SU-DHL-6 (cell line): ENCODE data around the gene ADM2.

Experiments
- H2AFZ ChIP-seq: fragments of 200-600 bp; sonication (generic); 2 replicates; pipeline ENCODE4 v1.6.1; 2014; ENCODE audit warnings: low read depth, mild to moderate bottlenecking, moderate library complexity, mixed read lengths, antibody characterized with exemption, low read length; ENCODE audit not compliant: severe bottlenecking
- H3F3A ChIP-seq: fragments of 200-600 bp; shearing (Covaris generic); 2 replicates; pipeline ENCODE4 v1.6.0; 2016; ENCODE audit warnings: antibody characterized with exemption, mild to moderate bottlenecking; ENCODE audit not compliant: insufficient read depth
- H3K27ac ChIP-seq: fragments of 200-600 bp; sonication (generic); 2 replicates; pipeline ENCODE4 v1.5.1; 2016; ENCODE audit warnings: low read depth, mild to moderate bottlenecking, low read length, moderate library complexity, mixed read lengths
- H3K27me3 ChIP-seq: fragments of 200-600 bp; sonication (generic), shearing (Covaris generic); 2 replicates; pipeline ENCODE4 v1.6.0; 2014; ENCODE audit warnings: mild to moderate bottlenecking, low read length
- H3K36me3 ChIP-seq: fragments of 200-600 bp; sonication (generic); 2 replicates; pipeline ENCODE4 v1.6.1; 2014; ENCODE audit warnings: mild to moderate bottlenecking, low read length, mixed read lengths
- H3K4me2 ChIP-seq: fragments of 300-600, 200-600 bp; shearing (Covaris generic), sonication (generic); 2 replicates; pipeline ENCODE4 v1.6.0; 2014; ENCODE audit warnings: low read length, low read depth, mild to moderate bottlenecking; ENCODE audit not compliant: poor library complexity, severe bottlenecking
- H3K4me3 ChIP-seq: fragments of 200-600 bp; sonication (generic); 2 replicates; pipeline ENCODE4 v1.5.1; 2014; ENCODE audit warnings: antibody characterized with exemption, low read length, mild to moderate bottlenecking, mixed read lengths; ENCODE audit not compliant: insufficient read depth, poor library complexity, severe bottlenecking
- H3K79me2 ChIP-seq: fragments of 200-600 bp; sonication (generic); 2 replicates; pipeline ENCODE4 v1.6.1; 2014; ENCODE audit warnings: mild to moderate bottlenecking, low read length, moderate library complexity; ENCODE audit not compliant: insufficient read depth
- H3K9ac ChIP-seq: fragments of 200-600 bp; sonication (generic); 2 replicates; pipeline ENCODE4 v1.7.0; 2014; ENCODE audit warnings: mild to moderate bottlenecking, low read length
- H3K9me2 ChIP-seq: fragments of 200-600 bp; sonication (generic); replicated peaks from 2 replicates; pipeline ENCODE4 v1.6.1; 2014; ENCODE audit warnings: low read length; ENCODE audit not compliant: insufficient read depth
- H3K9me3 ChIP-seq: fragments of 200-600 bp; sonication (generic); 2 replicates; pipeline ENCODE4 v1.6.1; 2014; ENCODE audit warnings: low read length, mixed read lengths; ENCODE audit not compliant: insufficient read depth
- H4K20me1 ChIP-seq: fragments of 200-600 bp; sonication (generic); 2 replicates; pipeline ENCODE4 v1.6.1; 2014; ENCODE audit warnings: low read depth, mild to moderate bottlenecking, antibody characterized with exemption, low read length, moderate library complexity, mixed read lengths
- CTCF ChIP-seq: fragments of 200-600 bp; sonication (generic); IDR thresholded peaks from one replicate; pipeline ENCODE4 v1.5.1; 2017; ENCODE audit warnings: antibody characterized with exemption, mild to moderate bottlenecking, low read length, moderate library complexity; ENCODE audit not compliant: insufficient read depth, poor library complexity, severe bottlenecking
- EZH2phosphoT487 ChIP-seq: fragments of 200-600 bp; sonication (generic), shearing (Covaris generic); conservative IDR thresholded peaks from 2 replicates; pipeline ENCODE4 v1.6.1; 2018; ENCODE audit warnings: mild to moderate bottlenecking, antibody characterized with exemption, low read length, moderate library complexity, mixed read lengths

Gene ADM2

GRCh38 chr22:50434849-50435248 is 46.5 kb upstream of the ADM2 start:
- Histone ChIP-seq H3K27me3 (no peaks in the 10 kb centered on the region), H3K9me3 (no peaks in the 10 kb centered on the region), H4K20me1 (no peaks in the 10 kb centered on the region), H3K4me3 (no peak overlapping the region), H3K27ac (no peak overlapping the region), H3K4me2 (no peak overlapping the region), H3K9me2 (no peaks in the 10 kb centered on the region), H3K79me2 (no peaks in the 10 kb centered on the region), H3K9ac (no peak overlapping the region), H3K36me3 (no peaks in the 10 kb centered on the region), H3F3A (no peaks in the 10 kb centered on the region), H2AFZ (no peak overlapping the region)
- TF ChIP-seq EZH2phosphoT487 (no peak), CTCF (no peak)

GRCh38 chr22:50435291-50436014 is 45.9 kb upstream of the ADM2 start:
- Histone ChIP-seq H3K9ac (no peak overlapping the region), H3K9me2 (no peaks in the 10 kb centered on the region), H3K9me3 (no peaks in the 10 kb centered on the region), H3F3A (no peaks in the 10 kb centered on the region), H3K36me3 (no peaks in the 10 kb centered on the region), H3K79me2 (no peaks in the 10 kb centered on the region), H3K27ac (no peak overlapping the region), H4K20me1 (no peaks in the 10 kb centered on the region), H3K4me3 (no peak overlapping the region), H3K27me3 (no peaks in the 10 kb centered on the region), H3K4me2 (no peak overlapping the region), H2AFZ (no peak overlapping the region)
- TF ChIP-seq EZH2phosphoT487 = no peak
- no peak for TF ChIP-seq CTCF

- H3K9ac ChIP-seq = no peak overlapping the region
- H3K4me3 ChIP-seq = no peak overlapping the region
- no peaks in the 10 kb centered on the region for H3K9me3 ChIP-seq
- no peaks in the 10 kb centered on the region for H3K27me3 ChIP-seq
- no peaks in the 10 kb centered on the region for H3K36me3 ChIP-seq
- H2AFZ ChIP-seq = no peak overlapping the region
- H3K4me2 ChIP-seq = no peak overlapping the region
- no peaks in the 10 kb centered on the region for H3K79me2 ChIP-seq
- TF ChIP-seq EZH2phosphoT487 (no peak), CTCF (no peak)
- no peaks in the 10 kb centered on the region for H3F3A ChIP-seq
- H3K9me2 ChIP-seq = no peaks in the 10 kb centered on the region
- no peak overlapping the region for H3K27ac ChIP-seq
- no peaks in the 10 kb centered on the region for H4K20me1 ChIP-seq
Observed at GRCh38 chr22:50436015-50436830, 45.1 kb upstream of the ADM2 start.
